Vagina (tissue), 2 donors: ENCODE results near the gene COL26A1.

ENCODE experiments used
- POLR2A ChIP-seq, 2 donors: fragments of 450-650 bp; IDR thresholded peaks; one replicate each; pipeline ENCODE4 v1.6.1; 2017; ENCODE audit warnings: antibody characterized with exemption in 2 of 2, mild to moderate bottlenecking in 2 of 2, moderate library complexity in 2 of 2
- TF ChIP-seq, protein P1 (sequence below), 3 experiments: fragments of 450-650 bp in 2 of 3; fragments of 200-600 bp in 1 of 3; sonication (generic) in 1 of 3; IDR thresholded peaks; one replicate each; pipeline ENCODE4 v1.5.1; 2017 to 2019; ENCODE audit warnings: antibody characterized with exemption in 3 of 3, mild to moderate bottlenecking in 2 of 3, moderate library complexity in 2 of 3

DNA sequence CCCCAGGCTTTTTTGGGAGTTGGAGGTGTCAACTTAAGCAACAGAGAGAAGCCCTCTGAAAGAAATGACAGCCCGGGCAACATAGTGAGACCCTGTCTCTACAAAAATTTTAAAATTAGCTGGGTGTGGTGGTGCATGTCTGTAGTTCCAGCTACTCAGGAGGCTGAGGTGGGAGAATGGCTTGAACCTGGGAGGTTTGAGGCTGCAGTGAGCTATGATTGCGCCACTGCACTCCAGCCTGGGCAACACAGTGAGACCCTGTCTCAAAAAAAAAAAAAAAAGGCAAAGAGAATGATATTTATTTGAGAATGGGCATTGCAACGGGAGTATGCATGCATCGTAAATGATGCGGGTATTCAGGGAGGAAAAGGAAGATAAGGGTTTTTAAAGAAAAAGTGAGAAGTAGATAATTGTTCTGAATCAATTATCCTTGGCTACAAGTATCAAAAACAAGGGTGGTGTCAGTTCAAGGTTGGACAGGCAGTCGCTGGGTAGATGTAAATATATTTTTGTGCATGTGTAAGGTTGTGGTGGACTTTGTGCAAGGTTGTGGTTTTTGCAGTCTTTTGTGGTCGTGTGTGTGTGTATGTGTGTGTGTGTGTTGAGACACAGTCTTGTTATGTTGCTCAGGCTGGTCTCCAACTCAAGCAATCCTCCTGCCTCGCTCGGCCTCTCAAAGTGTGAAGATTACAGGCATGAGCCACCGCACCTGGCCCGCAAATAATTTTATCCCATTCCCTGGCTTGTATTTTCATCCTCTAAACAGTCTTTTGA, 65.6 kb downstream of the COL26A1 start:
- TF ChIP-seq, protein P1, sequence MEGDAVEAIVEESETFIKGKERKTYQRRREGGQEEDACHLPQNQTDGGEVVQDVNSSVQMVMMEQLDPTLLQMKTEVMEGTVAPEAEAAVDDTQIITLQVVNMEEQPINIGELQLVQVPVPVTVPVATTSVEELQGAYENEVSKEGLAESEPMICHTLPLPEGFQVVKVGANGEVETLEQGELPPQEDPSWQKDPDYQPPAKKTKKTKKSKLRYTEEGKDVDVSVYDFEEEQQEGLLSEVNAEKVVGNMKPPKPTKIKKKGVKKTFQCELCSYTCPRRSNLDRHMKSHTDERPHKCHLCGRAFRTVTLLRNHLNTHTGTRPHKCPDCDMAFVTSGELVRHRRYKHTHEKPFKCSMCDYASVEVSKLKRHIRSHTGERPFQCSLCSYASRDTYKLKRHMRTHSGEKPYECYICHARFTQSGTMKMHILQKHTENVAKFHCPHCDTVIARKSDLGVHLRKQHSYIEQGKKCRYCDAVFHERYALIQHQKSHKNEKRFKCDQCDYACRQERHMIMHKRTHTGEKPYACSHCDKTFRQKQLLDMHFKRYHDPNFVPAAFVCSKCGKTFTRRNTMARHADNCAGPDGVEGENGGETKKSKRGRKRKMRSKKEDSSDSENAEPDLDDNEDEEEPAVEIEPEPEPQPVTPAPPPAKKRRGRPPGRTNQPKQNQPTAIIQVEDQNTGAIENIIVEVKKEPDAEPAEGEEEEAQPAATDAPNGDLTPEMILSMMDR (IDR thresholded peaks at IDR 0.05), result no peak
- no peak for TF ChIP-seq POLR2A (IDR thresholded peaks at IDR 0.05)
